ENCODE results near the gene RPS21. TPM values are rescaled to one million over a fixed set of nuclear protein-coding genes. Genes with fewer than 3 reads are reported as not detected.

The RPS21 gene
- total and polyA plus RNA-seq, 2 of the 13 experiments (the other 11 are each of a cell fraction or from before 2014, with no cell fraction given) = 2,647 to 11,063 TPM

GRCh38 chr20:62370807-62371587, 15.9 kb upstream of the RPS21 start (continued):
- TF ChIP-seq, protein P1, sequence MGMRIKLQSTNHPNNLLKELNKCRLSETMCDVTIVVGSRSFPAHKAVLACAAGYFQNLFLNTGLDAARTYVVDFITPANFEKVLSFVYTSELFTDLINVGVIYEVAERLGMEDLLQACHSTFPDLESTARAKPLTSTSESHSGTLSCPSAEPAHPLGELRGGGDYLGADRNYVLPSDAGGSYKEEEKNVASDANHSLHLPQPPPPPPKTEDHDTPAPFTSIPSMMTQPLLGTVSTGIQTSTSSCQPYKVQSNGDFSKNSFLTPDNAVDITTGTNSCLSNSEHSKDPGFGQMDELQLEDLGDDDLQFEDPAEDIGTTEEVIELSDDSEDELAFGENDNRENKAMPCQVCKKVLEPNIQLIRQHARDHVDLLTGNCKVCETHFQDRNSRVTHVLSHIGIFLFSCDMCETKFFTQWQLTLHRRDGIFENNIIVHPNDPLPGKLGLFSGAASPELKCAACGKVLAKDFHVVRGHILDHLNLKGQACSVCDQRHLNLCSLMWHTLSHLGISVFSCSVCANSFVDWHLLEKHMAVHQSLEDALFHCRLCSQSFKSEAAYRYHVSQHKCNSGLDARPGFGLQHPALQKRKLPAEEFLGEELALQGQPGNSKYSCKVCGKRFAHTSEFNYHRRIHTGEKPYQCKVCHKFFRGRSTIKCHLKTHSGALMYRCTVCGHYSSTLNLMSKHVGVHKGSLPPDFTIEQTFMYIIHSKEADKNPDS (CRISPR knock-in tag; IDR thresholded peaks at IDR 0.05) = no peak
- TF ChIP-seq XBP1 (CRISPR knock-in tag; IDR thresholded peaks at IDR 0.05) = no peak
- TF ChIP-seq MAX (IDR thresholded peaks at IDR 0.05) = peak; percentile 85
- peak; percentile 63; the same call in 1 of the 2 replicates for TF ChIP-seq CBX5 (CRISPR knock-in tag; IDR thresholded peaks at IDR 0.05; ENCODE audit: borderline replicate concordance)
- no peak; the same call in 1 of the 2 replicates for TF ChIP-seq SP2 (CRISPR knock-in tag; IDR thresholded peaks at IDR 0.05)
- TF ChIP-seq NFKBIZ (CRISPR knock-in tag; IDR thresholded peaks at IDR 0.05) = no peak
- TF ChIP-seq, protein P2, sequence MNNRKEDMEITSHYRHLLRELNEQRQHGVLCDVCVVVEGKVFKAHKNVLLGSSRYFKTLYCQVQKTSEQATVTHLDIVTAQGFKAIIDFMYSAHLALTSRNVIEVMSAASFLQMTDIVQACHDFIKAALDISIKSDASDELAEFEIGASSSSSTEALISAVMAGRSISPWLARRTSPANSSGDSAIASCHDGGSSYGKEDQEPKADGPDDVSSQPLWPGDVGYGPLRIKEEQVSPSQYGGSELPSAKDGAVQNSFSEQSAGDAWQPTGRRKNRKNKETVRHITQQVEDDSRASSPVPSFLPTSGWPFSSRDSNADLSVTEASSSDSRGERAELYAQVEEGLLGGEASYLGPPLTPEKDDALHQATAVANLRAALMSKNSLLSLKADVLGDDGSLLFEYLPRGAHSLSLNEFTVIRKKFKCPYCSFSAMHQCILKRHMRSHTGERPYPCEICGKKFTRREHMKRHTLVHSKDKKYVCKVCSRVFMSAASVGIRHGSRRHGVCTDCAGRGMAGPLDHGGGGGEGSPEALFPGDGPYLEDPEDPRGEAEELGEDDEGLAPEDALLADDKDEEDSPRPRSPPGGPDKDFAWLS (CRISPR knock-in tag; IDR thresholded peaks at IDR 0.05; ENCODE audit: borderline replicate concordance) = no peak; the same call in 1 of the 2 replicates
- TF ChIP-seq, protein P3, sequence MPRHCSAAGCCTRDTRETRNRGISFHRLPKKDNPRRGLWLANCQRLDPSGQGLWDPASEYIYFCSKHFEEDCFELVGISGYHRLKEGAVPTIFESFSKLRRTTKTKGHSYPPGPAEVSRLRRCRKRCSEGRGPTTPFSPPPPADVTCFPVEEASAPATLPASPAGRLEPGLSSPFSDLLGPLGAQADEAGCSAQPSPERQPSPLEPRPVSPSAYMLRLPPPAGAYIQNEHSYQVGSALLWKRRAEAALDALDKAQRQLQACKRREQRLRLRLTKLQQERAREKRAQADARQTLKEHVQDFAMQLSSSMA (CRISPR knock-in tag; IDR thresholded peaks at IDR 0.05) = peak; percentile 72; the same call in 1 of the 2 replicates
- no peak for TF ChIP-seq ATRX (CRISPR knock-in tag; IDR thresholded peaks at IDR 0.05; ENCODE audit: borderline replicate concordance)
- no peak for TF ChIP-seq BATF2 (CRISPR knock-in tag; IDR thresholded peaks at IDR 0.05)
- TF ChIP-seq ZNF124 (CRISPR knock-in tag; IDR thresholded peaks at IDR 0.05) = 0 out of 2 replicates have a peak, but pooled peaks have one; percentile 32
- TF ChIP-seq NR3C1 (CRISPR knock-in tag; IDR thresholded peaks at IDR 0.05) = no peak
- TF ChIP-seq ZNF430 (CRISPR knock-in tag; IDR thresholded peaks at IDR 0.05) = peak; percentile 78; the same call in 1 of the 2 replicates
- TF ChIP-seq ARID2 (CRISPR knock-in tag; IDR thresholded peaks at IDR 0.05; ENCODE audit: borderline replicate concordance) = peak; percentile 59; the same call in 1 of the 2 replicates
- TF ChIP-seq AGO1 (IDR thresholded peaks at IDR 0.05; ENCODE audit: low read depth, low read length, poor library complexity, severe bottlenecking) = peak; percentile 95
- no peak for TF ChIP-seq ZBTB8A (CRISPR knock-in tag; IDR thresholded peaks at IDR 0.05; ENCODE audit: borderline replicate concordance, low read depth)
- peak; percentile 74 for TF ChIP-seq RBFOX2 (IDR thresholded peaks at IDR 0.05; ENCODE audit: low read depth, low read length)
- no peak for TF ChIP-seq IKZF1 (IDR thresholded peaks at IDR 0.05)
- TF ChIP-seq GLMP (CRISPR knock-in tag; IDR thresholded peaks at IDR 0.05; ENCODE audit: borderline replicate concordance) = no peak
- TF ChIP-seq SIX1 (CRISPR knock-in tag; IDR thresholded peaks at IDR 0.05; ENCODE audit: borderline replicate concordance) = no peak; the same call in 1 of the 2 replicates
- peak; percentile 11; the same call in 1 of the 2 replicates for TF ChIP-seq KLF15 (CRISPR knock-in tag; IDR thresholded peaks at IDR 0.05; ENCODE audit: borderline replicate concordance)
- peak; percentile 92; the same call in 1 of the 2 replicates for TF ChIP-seq ZNF563 (CRISPR knock-in tag; IDR thresholded peaks at IDR 0.05)
- TF ChIP-seq ZBTB42 (CRISPR knock-in tag; IDR thresholded peaks at IDR 0.05) = no peak

All from HepG2 (cell line).